Fibroblast of lung (primary cell): ENCODE measurements around the gene PRDM16. TPM values are rescaled to one million over a fixed set of nuclear protein-coding genes. Genes with fewer than 3 reads are reported as not detected.

ENCODE experiments used
- DNase-seq, 2 donors: peaks; one replicate each; pipeline versions ENCODE4 v3.0.0 to v3.0.0-alpha.2; 2010; ENCODE audit warnings: low read depth in 2 of 2
- H2AFZ ChIP-seq: 2 replicates; pipeline ENCODE4 v1.5.1; 2012; ENCODE audit warnings: low read length, control low read depth, inconsistent platforms
- H3K27ac ChIP-seq: 2 replicates; pipeline ENCODE4 v1.5.1; 2011; ENCODE audit warnings: low read length, control low read depth; ENCODE audit not compliant: insufficient read depth
- H3K27me3 ChIP-seq: 2 replicates; pipeline ENCODE4 v1.5.1; 2011; ENCODE audit warnings: mild to moderate bottlenecking, low read length; ENCODE audit not compliant: control insufficient read depth, insufficient read depth
- H3K36me3 ChIP-seq: 2 replicates; pipeline ENCODE4 v1.5.1; 2011; ENCODE audit warnings: low read length; ENCODE audit not compliant: control insufficient read depth, insufficient read depth
- H3K4me1 ChIP-seq: 2 replicates; pipeline ENCODE4 v1.5.1; 2011; ENCODE audit warnings: low read length; ENCODE audit not compliant: control insufficient read depth, insufficient read depth; ENCODE audit errors: extremely low read depth
- H3K4me2 ChIP-seq: 2 replicates; pipeline ENCODE4 v1.5.1; 2011; ENCODE audit warnings: low read length, control low read depth; ENCODE audit not compliant: insufficient read depth; ENCODE audit errors: extremely low read depth
- H3K4me3 ChIP-seq, 4 experiments: fragments of 200-600 bp in 1 of 4; sonication (generic) in 1 of 4; replicated peaks in 1 of 4; 2 replicates each; pipeline ENCODE4 v1.5.1; 2011 to 2016; ENCODE audit warnings: low read length in 4 of 4, low read depth in 3 of 4, mild to moderate bottlenecking in 3 of 4, control low read depth in 2 of 4, inconsistent platforms in 1 of 4, mixed read lengths in 1 of 4; ENCODE audit not compliant: insufficient read depth in 1 of 4; ENCODE audit errors: control extremely low read depth in 1 of 4
- H3K79me2 ChIP-seq: 2 replicates; pipeline ENCODE4 v1.5.1; 2012; ENCODE audit warnings: mild to moderate bottlenecking, low read length, inconsistent platforms; ENCODE audit not compliant: control insufficient read depth, insufficient read depth
- H3K9ac ChIP-seq: 2 replicates; pipeline ENCODE4 v1.5.1; 2011; ENCODE audit warnings: mild to moderate bottlenecking, low read length, control low read depth; ENCODE audit not compliant: insufficient read depth
- H3K9me3 ChIP-seq: 2 replicates; pipeline ENCODE4 v1.5.1; 2012; ENCODE audit warnings: low read depth, low read length; ENCODE audit not compliant: control insufficient read depth, insufficient read depth
- H4K20me1 ChIP-seq: 2 replicates; pipeline ENCODE4 v1.5.1; 2011; ENCODE audit warnings: low read length; ENCODE audit not compliant: control insufficient read depth, insufficient read depth; ENCODE audit errors: extremely low read depth
- CTCF ChIP-seq, 2 donors: IDR thresholded peaks in 1 of 2; conservative IDR thresholded peaks in 1 of 2; 1 replicate in 1 of 2; 2 replicates in 1 of 2; pipeline ENCODE4 v1.5.1; 2011 to 2012; ENCODE audit warnings: low read length in 2 of 2, control low read depth in 1 of 2, inconsistent platforms in 1 of 2, low read depth in 1 of 2, mild to moderate bottlenecking in 1 of 2
- EZH2 ChIP-seq: IDR thresholded peaks from 2 replicates; pipeline ENCODE4 v1.5.1; 2012; ENCODE audit warnings: low read length, control low read depth, mild to moderate bottlenecking; ENCODE audit errors: missing control alignments
- polyA plus RNA-seq, 2 donors: library from polyadenylated mRNA; depleted of rRNA in 1 of 2; stranded (reverse) in 1 of 2; unstranded in 1 of 2; fragments of >200 nt; gene quantifications; 2 replicates each; pipeline ENCODE4 v1.2.1, GENCODE V29; 2011 to 2012; ENCODE audit warnings: missing spikeins in 1 of 2
- total RNA-seq: library from RNA; depleted of rRNA; stranded (reverse); fragments of >200 nt; gene quantifications from 2 replicates; pipeline ENCODE4 v1.2.1, GENCODE V29; 2014

PRDM16 gene
- total and polyA plus RNA-seq, 2 donors (not counting 1 experiment from before 2014, with no cell fraction given): 0.30 to 1.8 TPM

GRCh38 chr1:3135744-3136455, 66.9 kb downstream of the PRDM16 start:
- Histone ChIP-seq H3K4me2 (no peak overlapping the region), H3K36me3 (no peaks in the 10 kb centered on the region), H4K20me1 (no peaks in the 10 kb centered on the region), H3K27me3 (no peaks in the 10 kb centered on the region), H2AFZ (no peak overlapping the region), H3K9me3 (no peaks in the 10 kb centered on the region), H3K79me2 (no peaks in the 10 kb centered on the region), H3K9ac (no peak overlapping the region), H3K4me3 (no peak overlapping the region), H3K4me1 (no peaks in the 10 kb centered on the region), H3K27ac (no peak overlapping the region)
- no peak for TF ChIP-seq EZH2
- TF ChIP-seq CTCF (conservative IDR thresholded peaks at IDR 0.05 in 1 of 2, IDR thresholded peaks at IDR 0.05 in 1 of 2; ENCODE audit: low read depth in 1 of 2, low read length in 2 of 2): no peak
- DNase-seq: no peak

DNA sequence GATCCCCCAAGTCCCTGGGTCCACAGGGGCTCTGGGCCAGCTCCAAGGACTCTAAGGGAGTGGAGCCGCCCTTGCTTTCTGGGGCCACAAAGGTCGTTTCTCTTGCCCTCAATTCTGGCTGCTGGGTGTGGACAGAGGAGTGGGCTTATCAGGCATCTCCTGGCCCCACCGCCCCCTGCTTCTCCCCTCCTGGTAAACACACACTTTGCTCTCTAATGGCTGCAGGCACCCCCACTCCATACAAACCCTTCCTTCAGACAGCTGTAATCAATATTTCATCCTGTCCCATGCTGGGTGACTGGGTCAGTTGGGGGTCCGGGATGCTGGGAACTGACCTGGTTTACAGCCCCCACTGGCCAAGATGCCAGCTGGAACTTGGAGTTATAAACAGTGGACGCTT, 67.5 kb downstream of the PRDM16 start:
- Histone ChIP-seq H4K20me1 (no peaks in the 10 kb centered on the region), H3K79me2 (no peaks in the 10 kb centered on the region), H3K4me2 (no peak overlapping the region), H3K36me3 (no peaks in the 10 kb centered on the region), H3K9ac (no peak overlapping the region), H3K4me3 (no peak overlapping the region), H3K27me3 (no peaks in the 10 kb centered on the region), H3K4me1 (no peaks in the 10 kb centered on the region), H3K27ac (no peak overlapping the region), H2AFZ (no peak overlapping the region), H3K9me3 (no peaks in the 10 kb centered on the region)
- DNase-seq: no peak
- TF ChIP-seq EZH2: no peak
- TF ChIP-seq CTCF (conservative IDR thresholded peaks at IDR 0.05 in 1 of 2, IDR thresholded peaks at IDR 0.05 in 1 of 2; ENCODE audit: low read depth in 1 of 2, low read length in 2 of 2): no peak

DNA sequence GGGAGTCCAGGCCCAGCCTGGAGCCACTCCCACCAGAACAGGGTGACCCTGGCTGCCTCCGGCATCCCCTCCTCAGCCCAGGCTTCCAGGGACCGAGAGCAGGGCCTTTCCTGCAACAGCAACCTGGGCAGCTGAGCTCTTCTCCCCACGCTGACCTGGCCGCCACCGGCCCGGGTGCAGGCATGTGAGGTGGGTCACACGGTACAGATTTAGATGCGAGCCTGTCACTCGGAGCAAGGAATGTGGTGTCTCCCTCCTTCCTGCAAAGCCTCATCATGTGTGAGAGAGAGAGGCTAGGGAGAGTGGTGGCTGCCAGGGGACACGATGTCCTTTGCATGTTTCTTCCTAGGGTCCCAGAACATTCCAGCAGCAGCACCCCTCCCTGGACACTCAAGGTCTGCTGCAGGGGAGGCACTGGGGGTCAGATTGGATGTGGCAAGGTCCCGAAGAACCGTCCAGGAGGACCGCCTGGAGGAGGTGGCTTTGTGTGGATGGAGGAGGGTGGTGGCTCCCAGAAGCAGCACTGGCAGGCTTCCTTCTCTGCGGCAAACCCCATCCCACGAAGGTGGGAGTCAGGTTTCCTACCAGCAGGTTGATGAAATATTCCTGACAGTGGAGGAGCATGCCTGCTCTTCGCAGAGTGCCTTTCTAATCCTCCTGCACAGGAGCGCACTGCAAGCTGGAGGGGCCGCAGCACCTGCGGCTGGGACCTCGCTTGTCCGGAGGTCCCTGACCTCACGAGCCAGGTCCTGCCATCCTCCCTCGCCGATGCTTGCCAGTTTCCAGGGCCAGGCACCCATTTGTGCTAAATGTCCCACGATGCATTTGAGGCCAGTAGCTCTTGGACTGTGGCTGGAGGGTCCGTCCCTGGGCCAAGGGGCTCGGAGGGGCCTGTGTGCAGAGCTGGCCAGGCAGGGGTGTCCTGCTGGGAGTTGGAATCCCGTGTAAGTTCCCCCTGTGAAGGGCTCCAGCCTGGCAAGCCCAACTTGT, 68.4 kb downstream of the PRDM16 start:
- no peak overlapping the region for H3K4me3 ChIP-seq
- no peak overlapping the region for H3K27ac ChIP-seq
- no peaks in the 10 kb centered on the region for H3K79me2 ChIP-seq
- no peaks in the 10 kb centered on the region for H4K20me1 ChIP-seq
- TF ChIP-seq CTCF (conservative IDR thresholded peaks at IDR 0.05 in 1 of 2, IDR thresholded peaks at IDR 0.05 in 1 of 2; ENCODE audit: low read depth in 1 of 2, low read length in 2 of 2) (no peak), EZH2 (no peak)
- H3K4me1 ChIP-seq: no peaks in the 10 kb centered on the region
- no peak overlapping the region for H3K4me2 ChIP-seq
- H3K9me3 ChIP-seq: no peaks in the 10 kb centered on the region
- H3K36me3 ChIP-seq: no peaks in the 10 kb centered on the region
- H3K27me3 ChIP-seq: no peaks in the 10 kb centered on the region
- no peak for DNase-seq
- no peak overlapping the region for H3K9ac ChIP-seq
- H2AFZ ChIP-seq: no peak overlapping the region
